Measurements from ENCODE around the gene ADAMTS15. TPM values are rescaled to one million over a fixed set of nuclear protein-coding genes. Genes with fewer than 3 reads are reported as not detected.

Gene ADAMTS15
- total RNA-seq, 1 donor from 2014 or later = 22.0 TPM

GRCh38 chr11:130509942-130510341, 61.5 kb downstream of the ADAMTS15 start:
- peaks cover 16% of the 10 kb centered on the region for H3K9me3 Mint-ChIP-seq
- H3K36me3 Mint-ChIP-seq = no peaks in the 10 kb centered on the region
- H3K4me3 Mint-ChIP-seq = no peak overlapping the region
- H3K27ac Mint-ChIP-seq = no peak overlapping the region
- peaks cover 18% of the 10 kb centered on the region for H3K4me1 Mint-ChIP-seq (ENCODE audit: unreplicated experiment)
- DNase-seq (ENCODE audit: extremely low spot score, unreplicated experiment) = no peak
- no peak for TF ChIP-seq CTCF (conservative IDR thresholded peaks at IDR 0.05)
- H3K27me3 Mint-ChIP-seq = no peaks in the 10 kb centered on the region

- no peak for TF ChIP-seq CTCF (conservative IDR thresholded peaks at IDR 0.05)
- Mint-ChIP-seq H3K36me3 (no peaks in the 10 kb centered on the region), H3K9me3 (peaks cover 16% of the 10 kb centered on the region), H3K27me3 (no peaks in the 10 kb centered on the region), H3K27ac (no peak overlapping the region), H3K4me1 (ENCODE audit: unreplicated experiment) (peaks cover 24% of the 10 kb centered on the region), H3K4me3 (no peak overlapping the region)
- no peak for DNase-seq (ENCODE audit: extremely low spot score, unreplicated experiment)
Measured at GRCh38 chr11:130510407-130511006, 62.1 kb downstream of the ADAMTS15 start.

- Mint-ChIP-seq H3K4me1 (ENCODE audit: unreplicated experiment) (peaks cover 28% of the 10 kb centered on the region), H3K27ac (no peak overlapping the region), H3K9me3 (peaks cover 9% of the 10 kb centered on the region), H3K36me3 (no peaks in the 10 kb centered on the region), H3K27me3 (no peaks in the 10 kb centered on the region), H3K4me3 (no peak overlapping the region)
- DNase-seq (ENCODE audit: extremely low spot score, unreplicated experiment) = no peak
- TF ChIP-seq CTCF (conservative IDR thresholded peaks at IDR 0.05) = no peak
Measured at GRCh38 chr11:130511765-130512164, 63.3 kb downstream of the ADAMTS15 start.

GRCh38 chr11:130512662-130513061, 64.2 kb downstream of the ADAMTS15 start:
- H3K27me3 Mint-ChIP-seq = no peaks in the 10 kb centered on the region
- H3K4me1 Mint-ChIP-seq (ENCODE audit: unreplicated experiment) = peaks cover 28% of the 10 kb centered on the region
- no peaks in the 10 kb centered on the region for H3K36me3 Mint-ChIP-seq
- no peak for TF ChIP-seq CTCF (conservative IDR thresholded peaks at IDR 0.05)
- H3K9me3 Mint-ChIP-seq = peaks cover 7% of the 10 kb centered on the region
- no peak overlapping the region for H3K4me3 Mint-ChIP-seq
- no peak for DNase-seq (ENCODE audit: extremely low spot score, unreplicated experiment)
- H3K27ac Mint-ChIP-seq = no peak overlapping the region

GRCh38 chr11:130513132-130513531, 64.7 kb downstream of the ADAMTS15 start:
- H3K36me3 Mint-ChIP-seq = no peaks in the 10 kb centered on the region
- DNase-seq (ENCODE audit: extremely low spot score, unreplicated experiment) = no peak
- no peak for TF ChIP-seq CTCF (conservative IDR thresholded peaks at IDR 0.05)
- no peak overlapping the region for H3K4me3 Mint-ChIP-seq
- H3K27me3 Mint-ChIP-seq = no peaks in the 10 kb centered on the region
- H3K27ac Mint-ChIP-seq = no peak overlapping the region
- H3K4me1 Mint-ChIP-seq (ENCODE audit: unreplicated experiment) = peaks cover 28% of the 10 kb centered on the region
- peaks cover 2% of the 10 kb centered on the region for H3K9me3 Mint-ChIP-seq

GRCh38 chr11:130514316-130514715, 65.9 kb downstream of the ADAMTS15 start:
- no peaks in the 10 kb centered on the region for H3K9me3 Mint-ChIP-seq
- H3K36me3 Mint-ChIP-seq = no peaks in the 10 kb centered on the region
- TF ChIP-seq CTCF (conservative IDR thresholded peaks at IDR 0.05) = no peak
- no peak overlapping the region for H3K27ac Mint-ChIP-seq
- H3K4me3 Mint-ChIP-seq = no peak overlapping the region
- no peaks in the 10 kb centered on the region for H3K27me3 Mint-ChIP-seq
- peaks cover 22% of the 10 kb centered on the region for H3K4me1 Mint-ChIP-seq (ENCODE audit: unreplicated experiment)
- no peak for DNase-seq (ENCODE audit: extremely low spot score, unreplicated experiment)

Data from type B pancreatic cell (in vitro differentiated cells).